OCI-LY7 (cell line): Measurements from ENCODE around the gene PSMC3. TPM values are rescaled to one million over a fixed set of nuclear protein-coding genes. Genes with fewer than 3 reads are reported as not detected.
A peak's percentile ranks its signal among the peaks of the same experiment; 100 is the strongest.

Experiments
- BruUV-seq: library from RNA; stranded (reverse); fragments of 400-500 nt; replicated peaks from 2 replicates; lab custom pipeline; 2021; lab: Mats Ljungman, UMichigan
- CTCF ChIA-PET: fragments of 300-600 bp; sonication (Branson Sonifier 250); formaldehyde crosslinking; loops from one replicate; lab custom pipeline; 2022; ENCODE audit warnings: antibody characterized with exemption; ENCODE audit not compliant: unreplicated experiment; lab: Charles Lee
- POLR2A ChIA-PET: fragments of 300-600 bp; sonication (Branson Sonifier 250); formaldehyde crosslinking; loops from one replicate; lab custom pipeline; 2022; ENCODE audit warnings: antibody characterized with exemption; lab: Charles Lee
- DNase-seq: peaks from one replicate; pipeline ENCODE4 v3.0.0-alpha.2; 2015; ENCODE audit warnings: low spot score
- H2AFZ ChIP-seq: fragments of 200-600 bp; sonication (generic), shearing (Covaris generic); 2 replicates; pipeline ENCODE4 v1.6.1; 2014; ENCODE audit warnings: mild to moderate bottlenecking, antibody characterized with exemption, low read length, moderate library complexity
- H3K27ac ChIP-seq: fragments of 200-600 bp; sonication (generic); 2 replicates; pipeline ENCODE4 v1.5.1; 2014; ENCODE audit warnings: mixed run types, low read depth, mild to moderate bottlenecking, moderate library complexity, low read length, inconsistent platforms; ENCODE audit not compliant: poor library complexity, severe bottlenecking
- H3K36me3 ChIP-seq: fragments of 200-600 bp; sonication (generic); 2 replicates; pipeline ENCODE4 v1.6.1; 2014; ENCODE audit warnings: mild to moderate bottlenecking, antibody characterized with exemption, low read length, moderate library complexity, mixed read lengths; ENCODE audit not compliant: insufficient read depth
- H3K4me1 ChIP-seq: fragments of 200-600 bp; sonication (generic); 2 replicates; pipeline ENCODE4 v1.5.1; 2014; ENCODE audit warnings: mild to moderate bottlenecking, low read length; ENCODE audit not compliant: insufficient read depth, poor library complexity, severe bottlenecking
- H3K4me2 ChIP-seq: fragments of 200-600 bp; sonication (generic); 2 replicates; pipeline ENCODE4 v1.6.1; 2014; ENCODE audit warnings: mild to moderate bottlenecking, low read length
- H3K4me3 ChIP-seq: fragments of 200-600 bp; sonication (generic); 2 replicates; pipeline ENCODE4 v1.5.1; 2014; ENCODE audit warnings: mild to moderate bottlenecking, low read depth, low read length; ENCODE audit not compliant: poor library complexity, severe bottlenecking
- H3K79me2 ChIP-seq: fragments of 200-600 bp; sonication (generic); 2 replicates; pipeline ENCODE4 v1.6.1; 2016; ENCODE audit warnings: low read depth, mild to moderate bottlenecking, low read length, moderate library complexity, mixed read lengths; ENCODE audit not compliant: insufficient read depth
- H3K9me2 ChIP-seq: fragments of 200-600 bp; sonication (generic); 2 replicates; pipeline ENCODE4 v1.6.1; 2016; ENCODE audit warnings: mild to moderate bottlenecking, low read length, mixed read lengths; ENCODE audit not compliant: insufficient read depth
- H3K9me3 ChIP-seq: fragments of 200-600 bp; sonication (generic); 2 replicates; pipeline ENCODE4 v1.6.1; 2014; ENCODE audit warnings: mild to moderate bottlenecking, mixed run types, low read length, mixed read lengths
- H4K20me1 ChIP-seq: fragments of 200-600 bp; sonication (generic); 2 replicates; pipeline ENCODE4 v1.6.1; 2014; ENCODE audit warnings: mild to moderate bottlenecking, antibody characterized with exemption, low read length, moderate library complexity, mixed read lengths; ENCODE audit not compliant: insufficient read depth
- CTCF ChIP-seq: fragments of 200-600 bp; sonication (generic); conservative IDR thresholded peaks from 2 replicates; pipeline ENCODE4 v1.5.1; 2014; ENCODE audit warnings: mild to moderate bottlenecking, antibody characterized with exemption, low read length, moderate library complexity, mixed read lengths
- EZH2phosphoT487 ChIP-seq: fragments of 200-600 bp; sonication (generic); IDR thresholded peaks from 2 replicates; pipeline ENCODE4 v1.6.1; 2018; ENCODE audit warnings: low read depth, borderline replicate concordance, mild to moderate bottlenecking, mixed run types, antibody characterized with exemption, low read length, moderate library complexity, mixed read lengths
- intact Hi-C: fragments of 100-400 bp; cut with micrococcal nuclease; formaldehyde crosslinking; loops from one replicate; pipeline ENCODE4 v1.10.0; 2022; ENCODE audit not compliant: unreplicated experiment
- total RNA-seq, 2 experiments: library from RNA; depleted of rRNA in 1 of 2; stranded (reverse); fragments of >200 nt in 1 of 2; shearing (Covaris generic) in 1 of 2; gene quantifications; 2 replicates each; pipeline ENCODE4 v1.2.3, GENCODE V29; 2014 to 2022

Gene PSMC3
- total RNA-seq, 2 experiments from 2014 or later, result 122 to 144 TPM

DNA sequence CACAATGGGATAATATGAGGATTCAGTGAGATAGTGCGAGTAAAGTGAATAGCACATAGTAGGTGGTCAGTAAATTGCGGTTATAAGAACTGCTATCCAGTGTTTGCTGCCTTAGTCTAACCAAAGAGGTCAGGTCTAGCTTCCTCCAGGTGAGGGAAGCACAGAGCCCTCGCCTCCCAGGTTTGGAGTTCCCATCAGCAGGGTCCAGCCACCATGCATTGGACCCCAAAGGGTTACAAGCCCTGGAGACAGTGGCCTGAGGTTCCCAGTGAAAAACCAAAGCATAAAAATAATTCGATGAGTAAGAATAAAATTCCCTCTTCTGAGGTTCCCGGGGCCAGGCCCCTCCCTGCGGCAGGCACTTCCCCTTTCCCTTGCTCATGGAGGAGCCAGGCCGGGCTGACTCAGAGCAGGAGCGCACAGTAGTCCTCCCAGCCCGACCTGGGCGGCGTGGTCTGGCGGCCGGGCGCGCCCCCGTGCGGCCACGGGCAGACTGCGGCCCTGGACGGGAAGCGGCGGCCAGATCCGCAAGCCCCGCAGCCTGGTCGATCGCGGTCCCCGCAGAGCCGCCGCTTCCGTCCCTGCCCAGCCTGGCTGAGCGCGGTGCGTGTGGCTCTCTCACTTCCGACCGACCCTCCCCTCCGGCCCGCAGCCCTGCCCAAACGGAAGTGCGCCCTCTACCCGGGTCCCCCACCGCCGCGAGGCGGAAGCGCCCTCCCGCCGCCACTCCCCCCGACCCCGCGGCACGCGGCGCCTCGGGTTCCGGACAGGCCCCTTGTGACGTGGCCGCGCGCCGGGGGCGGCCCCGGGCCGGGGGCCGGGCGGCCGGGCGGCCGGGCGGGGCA is 18.3 kb downstream of the PSMC3 start, which contains the start of gene SLC39A13:
Gene SLC39A13, plus strand, starts transcription at position 845 of the 845 bp plus-strand sequence. CDS start 1,505 bp downstream, outside the sequence.
- peak; percentile 96 for DNase-seq
- Histone ChIP-seq H3K4me3 (peak within 1 kb of the TSS; percentile 88), H3K4me2 (peak within 1 kb of the TSS; percentile 91), H3K4me1 (peaks cover 54% of the 10 kb centered on the region), H3K9me2 (no peaks in the 10 kb centered on the region), H3K9me3 (no peaks in the 10 kb centered on the region), H2AFZ (peak within 1 kb of the TSS; percentile 74; the same call in 1 of the 2 replicates), H4K20me1 (no peaks in the 10 kb centered on the region), H3K79me2 (no peaks in the 10 kb centered on the region), H3K27ac (peak within 1 kb of the TSS; percentile 80), H3K36me3 (no peaks in the 10 kb centered on the region)
- TF ChIP-seq CTCF (peak; percentile 91), EZH2phosphoT487 (no peak)
- ChIA-PET CTCF (interaction anchor here (0.6 to 1.4 kb wide), 4 partner anchors 9 to 47 kb away, joined by 4 to 9 read pairs (median 6); no protein-coding TSS in a partner anchor), POLR2A (interaction anchor here (0.6 to 2.5 kb wide), 7 partner anchors 8 to 34 kb away, joined by 3 to 9 read pairs (median 5); partner anchors contain the start of genes PSMC3 and SPI1)
- BruUV-seq, result TSS peak; percentile 97
- intact Hi-C loops, result loop anchor here (1.0 kb wide), 6 partner anchors 8 to 231 kb away; partner anchors contain the start of gene SPI1

GRCh38 chr11:47406896-47407745 is 19.1 kb downstream of the PSMC3 start:
- Histone ChIP-seq H3K9me2 (no peaks in the 10 kb centered on the region), H3K4me1 (peaks cover 63% of the 10 kb centered on the region), H3K9me3 (no peaks in the 10 kb centered on the region), H4K20me1 (no peaks in the 10 kb centered on the region), H3K4me2 (peak overlapping the region; percentile 82), H3K27ac (peak overlapping the region; percentile 80), H2AFZ (peak overlapping the region; percentile 33; the same call in 1 of the 2 replicates), H3K4me3 (peak overlapping the region; percentile 73), H3K79me2 (no peaks in the 10 kb centered on the region), H3K36me3 (no peaks in the 10 kb centered on the region)
- peak; percentile 45 for DNase-seq
- intact Hi-C loops, result no loop called here
- no peak for TF ChIP-seq EZH2phosphoT487
- no peak for TF ChIP-seq CTCF
- ChIA-PET CTCF (interaction anchor here (1.1 to 1.4 kb wide), 3 partner anchors 9 to 33 kb away, joined by 4 to 9 read pairs (median 7); no protein-coding TSS in a partner anchor), POLR2A (interaction anchor here (0.6 to 1.3 kb wide), 4 partner anchors 8 to 33 kb away, joined by 3 to 7 read pairs (median 5); partner anchors contain the start of gene SPI1)
- BruUV-seq, result no TSS peak
